Measurements from ENCODE around the gene DENND11.
A peak's percentile ranks its signal among the peaks of the same experiment; 100 is the strongest.

DENND11 gene

GRCh38 chr7:141674702-141675101 is 27.3 kb downstream of the DENND11 start:
- Histone ChIP-seq H3K4me2 (ENCODE audit: low read depth, low read length, poor library complexity, severe bottlenecking) (no peak overlapping the region), H3K27me3 (ENCODE audit: low read length) (no peaks in the 10 kb centered on the region), H3K9ac (ENCODE audit: low read length) (no peak overlapping the region), H3K27ac (ENCODE audit: low read depth, low read length) (no peak overlapping the region), H3K9me2 (replicated peaks; ENCODE audit: insufficient read depth, low read length) (no peaks in the 10 kb centered on the region), H4K20me1 (ENCODE audit: low read depth, low read length) (no peaks in the 10 kb centered on the region), H3F3A (ENCODE audit: insufficient read depth) (no peaks in the 10 kb centered on the region), H3K9me3 (ENCODE audit: insufficient read depth, low read length) (no peaks in the 10 kb centered on the region), H3K36me3 (ENCODE audit: low read length) (no peaks in the 10 kb centered on the region), H3K4me3 (ENCODE audit: insufficient read depth, low read length, poor library complexity, severe bottlenecking) (no peak overlapping the region), H2AFZ (ENCODE audit: low read depth, low read length, severe bottlenecking) (no peak overlapping the region), H3K79me2 (ENCODE audit: insufficient read depth, low read length) (no peaks in the 10 kb centered on the region)
- TF ChIP-seq, protein P1, sequence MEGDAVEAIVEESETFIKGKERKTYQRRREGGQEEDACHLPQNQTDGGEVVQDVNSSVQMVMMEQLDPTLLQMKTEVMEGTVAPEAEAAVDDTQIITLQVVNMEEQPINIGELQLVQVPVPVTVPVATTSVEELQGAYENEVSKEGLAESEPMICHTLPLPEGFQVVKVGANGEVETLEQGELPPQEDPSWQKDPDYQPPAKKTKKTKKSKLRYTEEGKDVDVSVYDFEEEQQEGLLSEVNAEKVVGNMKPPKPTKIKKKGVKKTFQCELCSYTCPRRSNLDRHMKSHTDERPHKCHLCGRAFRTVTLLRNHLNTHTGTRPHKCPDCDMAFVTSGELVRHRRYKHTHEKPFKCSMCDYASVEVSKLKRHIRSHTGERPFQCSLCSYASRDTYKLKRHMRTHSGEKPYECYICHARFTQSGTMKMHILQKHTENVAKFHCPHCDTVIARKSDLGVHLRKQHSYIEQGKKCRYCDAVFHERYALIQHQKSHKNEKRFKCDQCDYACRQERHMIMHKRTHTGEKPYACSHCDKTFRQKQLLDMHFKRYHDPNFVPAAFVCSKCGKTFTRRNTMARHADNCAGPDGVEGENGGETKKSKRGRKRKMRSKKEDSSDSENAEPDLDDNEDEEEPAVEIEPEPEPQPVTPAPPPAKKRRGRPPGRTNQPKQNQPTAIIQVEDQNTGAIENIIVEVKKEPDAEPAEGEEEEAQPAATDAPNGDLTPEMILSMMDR (IDR thresholded peaks at IDR 0.05; ENCODE audit: insufficient read depth, low read length, poor library complexity, severe bottlenecking): peak; percentile 28
- no peak for TF ChIP-seq EZH2phosphoT487 (conservative IDR thresholded peaks at IDR 0.05; ENCODE audit: low read length)

DNA sequence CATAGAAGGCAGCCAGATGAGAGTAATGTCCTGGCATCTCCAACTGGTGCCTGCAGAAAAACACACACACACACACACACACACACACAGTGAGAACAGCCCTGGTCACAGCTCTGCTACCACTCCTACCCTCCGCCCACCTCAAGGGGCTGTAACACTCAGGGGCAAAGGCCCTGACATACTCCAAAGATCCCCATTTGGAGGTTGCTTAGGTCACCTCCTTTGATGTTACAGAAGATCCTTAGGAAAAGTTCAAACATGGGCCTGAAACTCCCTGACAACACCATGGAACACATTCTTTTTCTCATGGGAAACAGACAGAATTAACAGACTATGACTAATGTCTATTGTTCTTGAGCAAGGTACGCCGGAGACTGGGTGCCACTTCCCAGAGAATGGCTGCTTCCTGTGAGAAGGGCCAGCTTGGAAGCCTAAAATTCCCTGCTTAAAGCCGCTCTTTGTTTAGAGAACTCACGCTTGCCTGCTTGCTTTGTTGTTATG is 27.7 kb downstream of the DENND11 start:
- H3K4me3 ChIP-seq (ENCODE audit: insufficient read depth, low read length, poor library complexity, severe bottlenecking): no peak overlapping the region
- H4K20me1 ChIP-seq (ENCODE audit: low read depth, low read length): no peaks in the 10 kb centered on the region
- H3K9me3 ChIP-seq (ENCODE audit: insufficient read depth, low read length): no peaks in the 10 kb centered on the region
- H3K9ac ChIP-seq (ENCODE audit: low read length): no peak overlapping the region
- H3K4me2 ChIP-seq (ENCODE audit: low read depth, low read length, poor library complexity, severe bottlenecking): no peak overlapping the region
- H3K9me2 ChIP-seq (replicated peaks; ENCODE audit: insufficient read depth, low read length): no peaks in the 10 kb centered on the region
- H3K79me2 ChIP-seq (ENCODE audit: insufficient read depth, low read length): no peaks in the 10 kb centered on the region
- H3F3A ChIP-seq (ENCODE audit: insufficient read depth): no peaks in the 10 kb centered on the region
- H3K27me3 ChIP-seq (ENCODE audit: low read length): no peaks in the 10 kb centered on the region
- H3K27ac ChIP-seq (ENCODE audit: low read depth, low read length): no peak overlapping the region
- H2AFZ ChIP-seq (ENCODE audit: low read depth, low read length, severe bottlenecking): no peak overlapping the region
- TF ChIP-seq, protein P1 (IDR thresholded peaks at IDR 0.05; ENCODE audit: insufficient read depth, low read length, poor library complexity, severe bottlenecking): no peak
- no peak for TF ChIP-seq EZH2phosphoT487 (conservative IDR thresholded peaks at IDR 0.05; ENCODE audit: low read length)
- no peaks in the 10 kb centered on the region for H3K36me3 ChIP-seq (ENCODE audit: low read length)

DNA sequence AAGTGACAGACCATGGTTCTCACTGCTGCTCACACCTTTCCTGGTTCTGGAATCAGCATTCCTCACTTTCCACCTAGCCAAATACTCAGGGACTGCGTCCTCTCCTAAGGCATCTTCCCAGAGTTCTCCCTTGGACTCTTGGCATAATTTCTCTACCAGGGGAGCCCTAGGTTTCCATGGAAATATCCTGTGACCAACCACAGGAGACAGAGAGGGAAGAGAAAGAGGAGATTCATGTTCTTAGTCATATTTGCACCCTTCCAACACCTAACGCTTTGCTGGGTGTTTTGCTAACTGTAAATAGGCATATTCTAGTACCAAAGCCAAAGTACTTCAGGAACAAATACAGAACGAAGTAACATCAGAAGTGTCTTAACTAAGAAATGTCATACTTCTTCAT is 28.6 kb downstream of the DENND11 start:
- Histone ChIP-seq H3K4me2 (ENCODE audit: low read depth, low read length, poor library complexity, severe bottlenecking) (no peak overlapping the region), H4K20me1 (ENCODE audit: low read depth, low read length) (no peaks in the 10 kb centered on the region), H3K79me2 (ENCODE audit: insufficient read depth, low read length) (no peaks in the 10 kb centered on the region), H3K9me3 (ENCODE audit: insufficient read depth, low read length) (no peaks in the 10 kb centered on the region), H3K27me3 (ENCODE audit: low read length) (no peaks in the 10 kb centered on the region), H3K36me3 (ENCODE audit: low read length) (no peaks in the 10 kb centered on the region), H3K9me2 (replicated peaks; ENCODE audit: insufficient read depth, low read length) (no peaks in the 10 kb centered on the region), H3F3A (ENCODE audit: insufficient read depth) (no peaks in the 10 kb centered on the region), H3K4me3 (ENCODE audit: insufficient read depth, low read length, poor library complexity, severe bottlenecking) (no peak overlapping the region), H3K27ac (ENCODE audit: low read depth, low read length) (no peak overlapping the region), H3K9ac (ENCODE audit: low read length) (no peak overlapping the region), H2AFZ (ENCODE audit: low read depth, low read length, severe bottlenecking) (no peak overlapping the region)
- TF ChIP-seq, protein P1 (IDR thresholded peaks at IDR 0.05; ENCODE audit: insufficient read depth, low read length, poor library complexity, severe bottlenecking): no peak
- no peak for TF ChIP-seq EZH2phosphoT487 (conservative IDR thresholded peaks at IDR 0.05; ENCODE audit: low read length)

Measured in SU-DHL-6 (cell line).